Cardiac muscle cell (in vitro differentiated cells and primary cell): ENCODE data around the gene USP4. TPM values are rescaled to one million over a fixed set of nuclear protein-coding genes. Genes with fewer than 3 reads are reported as not detected.

Source experiments
- DNase-seq, 2 donors: peaks; one replicate each; pipeline versions ENCODE4 v3.0.0 to v3.0.0-alpha.2; 2010 to 2017; ENCODE audit warnings: low read depth in 1 of 2, low spot score in 1 of 2
- H3K27ac ChIP-seq: fragments of 200-600 bp; sonication (generic); 2 replicates; pipeline ENCODE4 v1.5.1; 2016
- H3K27me3 ChIP-seq: fragments of 200-600 bp; sonication (generic); 2 replicates; pipeline ENCODE4 v1.6.0; 2016; ENCODE audit warnings: control low read depth
- H3K36me3 ChIP-seq: fragments of 200-600 bp; sonication (generic); 2 replicates; pipeline ENCODE4 v1.5.1; 2016; ENCODE audit warnings: control low read depth
- H3K4me1 ChIP-seq: fragments of 200-600 bp; sonication (generic); 2 replicates; pipeline ENCODE4 v1.8.1; 2017; ENCODE audit warnings: low read depth, mild to moderate bottlenecking, mixed run types
- H3K4me3 ChIP-seq: fragments of 200-600 bp; sonication (generic); 2 replicates; pipeline ENCODE4 v1.5.1; 2016; ENCODE audit warnings: mild to moderate bottlenecking
- H3K9me3 ChIP-seq: fragments of 200-600 bp; sonication (generic); 2 replicates; pipeline ENCODE4 v1.5.1; 2017; ENCODE audit warnings: low read depth, mild to moderate bottlenecking, control low read depth
- CTCF ChIP-seq: IDR thresholded peaks from 2 replicates; pipeline ENCODE4 v1.5.1; 2012; ENCODE audit warnings: low read depth, mild to moderate bottlenecking, low read length
- polyA plus RNA-seq: library from polyadenylated mRNA; unstranded; fragments of >200 nt; fragmentation: Nextera tagmentation; extraction: Ambion mirVana; gene quantifications from 2 replicates; pipeline ENCODE4 v1.2.1, GENCODE V29; 2016
- total RNA-seq: library from RNA; depleted of rRNA; stranded (reverse); fragments of >200 nt; gene quantifications from 2 replicates; pipeline ENCODE4 v1.2.3, GENCODE V29; 2016

Gene USP4
- total and polyA plus RNA-seq, 2 experiments from 2014 or later, result 22.7 to 30.1 TPM

- Histone ChIP-seq H3K4me3 (no peak overlapping the region), H3K9me3 (no peaks in the 10 kb centered on the region), H3K36me3 (peaks cover 28% of the 10 kb centered on the region), H3K27ac (no peak overlapping the region), H3K27me3 (no peaks in the 10 kb centered on the region), H3K4me1 (no peaks in the 10 kb centered on the region)
- no peak for TF ChIP-seq CTCF
- DNase-seq, result no peak
Measured at GRCh38 chr3:49278548-49278947, 61.3 kb downstream of the USP4 start.

- Histone ChIP-seq H3K27ac (peak overlapping the region; percentile 53), H3K4me1 (no peaks in the 10 kb centered on the region), H3K9me3 (no peaks in the 10 kb centered on the region), H3K4me3 (no peak overlapping the region), H3K27me3 (no peaks in the 10 kb centered on the region), H3K36me3 (peaks cover 22% of the 10 kb centered on the region)
- TF ChIP-seq CTCF, result no peak
- DNase-seq, result no peak
Measured at GRCh38 chr3:49277383-49277775, 62.5 kb downstream of the USP4 start.

- peak; percentile 37 to 94 for DNase-seq
- Histone ChIP-seq H3K27me3 (no peaks in the 10 kb centered on the region), H3K4me3 (no peak within 1 kb of the TSS)
Measured at GRCh38 chr3:49276475-49277382, 63.1 kb downstream of the USP4 start, which contains the start of gene C3orf62. C3orf62 (minus strand) TSS chr3:49277232; CDS start chr3:49276872, 360 bp downstream.

GRCh38 chr3:49273825-49274532 lies 65.9 kb downstream of the USP4 start:
- Histone ChIP-seq H3K4me1 (no peaks in the 10 kb centered on the region), H3K4me3 (no peak overlapping the region), H3K9me3 (no peaks in the 10 kb centered on the region), H3K27me3 (no peaks in the 10 kb centered on the region), H3K36me3 (peaks cover 14% of the 10 kb centered on the region), H3K27ac (no peak overlapping the region)
- no peak for TF ChIP-seq CTCF
- no peak for DNase-seq

More at GRCh38 chr3:49276475-49277382, 63.1 kb downstream of the USP4 start, which contains the start of gene C3orf62:
- Histone ChIP-seq H3K36me3 (peaks cover 18% of the 10 kb centered on the region), H3K9me3 (no peaks in the 10 kb centered on the region), H3K4me1 (no peaks in the 10 kb centered on the region), H3K27ac (peak within 1 kb of the TSS; percentile 53)
- TF ChIP-seq CTCF, result no peak

DNA sequence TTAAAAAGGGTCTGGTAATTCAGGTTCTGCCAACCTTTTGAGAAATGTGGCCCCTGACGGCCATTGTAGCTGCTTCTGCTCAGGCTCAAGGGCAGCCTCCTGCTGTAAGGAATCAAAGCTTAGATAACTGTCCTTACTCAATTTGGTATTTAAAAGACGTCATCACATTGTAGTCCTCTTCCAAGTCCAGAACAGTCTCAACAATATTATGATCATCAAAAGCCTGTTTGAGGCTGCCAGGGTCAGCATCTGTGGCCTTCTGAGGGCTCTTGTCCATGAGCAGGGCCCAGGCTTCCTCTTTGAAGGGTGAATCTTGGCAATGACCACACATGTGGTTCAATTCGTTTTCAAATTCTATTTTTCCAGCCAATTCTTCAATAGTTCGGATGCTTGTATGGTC lies 68.8 kb downstream of the USP4 start:
- Histone ChIP-seq H3K9me3 (no peaks in the 10 kb centered on the region), H3K4me3 (no peak overlapping the region)
- no peak for TF ChIP-seq CTCF

More for the DNA sequence above, 68.8 kb downstream of the USP4 start:
- no peaks in the 10 kb centered on the region for H3K4me1 ChIP-seq
- H3K36me3 ChIP-seq, result peaks cover 8% of the 10 kb centered on the region
- DNase-seq, result no peak
- no peak overlapping the region for H3K27ac ChIP-seq
- no peaks in the 10 kb centered on the region for H3K27me3 ChIP-seq
